WTC11 (cell line): ENCODE measurements around the gene LMLN. TPM values are rescaled to one million over a fixed set of nuclear protein-coding genes. Genes with fewer than 3 reads are reported as not detected.
A peak's percentile ranks its signal among the peaks of the same experiment; 100 is the strongest.

ENCODE experiments used
- ATAC-seq: fragments of 200-7000 bp; cut with Tn5 transposase; 2 replicates; pipeline ENCODE4 v1.10.0; 2021; ENCODE audit warnings: mild to moderate bottlenecking, moderate library complexity
- CTCF ChIA-PET: fragments of 300-600 bp; sonication (Branson Sonifier 250); formaldehyde crosslinking; loops from one replicate; lab custom pipeline; 2021; ENCODE audit warnings: antibody characterized with exemption; lab: Charles Lee
- POLR2A ChIA-PET: fragments of 350-600 bp; sonication (Branson Sonifier 250); formaldehyde crosslinking; loops from one replicate; lab custom pipeline; 2021; ENCODE audit warnings: antibody characterized with exemption; lab: Charles Lee
- DNase-seq: peaks from one replicate; pipeline ENCODE4 v3.0.0; 2021; ENCODE audit warnings: low spot score
- H3K27ac Mint-ChIP-seq: 2 replicates; pipeline ENCODE4 v1.8.0; 2021; ENCODE audit warnings: mixed read lengths
- H3K27me3 Mint-ChIP-seq: 2 replicates; pipeline ENCODE4 v1.8.0; 2021; ENCODE audit warnings: low read depth, mild to moderate bottlenecking, moderate library complexity, mixed read lengths
- H3K36me3 Mint-ChIP-seq: 2 replicates; pipeline ENCODE4 v1.8.0; 2021; ENCODE audit warnings: mixed read lengths
- H3K4me1 Mint-ChIP-seq: 2 replicates; pipeline ENCODE4 v1.8.0; 2022; ENCODE audit warnings: mixed read lengths
- H3K4me3 Mint-ChIP-seq: 2 replicates; pipeline ENCODE4 v1.8.0; 2021; ENCODE audit warnings: mild to moderate bottlenecking, moderate library complexity, mixed read lengths
- H3K9me3 Mint-ChIP-seq: 2 replicates; pipeline ENCODE4 v1.8.0; 2021; ENCODE audit warnings: mixed read lengths
- ATF2 ChIP-seq: sonication (generic); formaldehyde crosslinking; IDR thresholded peaks from 2 replicates; pipeline ENCODE4 v1.8.1; 2022; ENCODE audit warnings: low read depth, missing genetic modification reagents, borderline replicate concordance
- CDX4 ChIP-seq: fragments of 250-450 bp; sonication (Bioruptor Pico); IDR thresholded peaks from 2 replicates; pipeline ENCODE4 v1.9.0; 2021; ENCODE audit warnings: moderate library complexity, mild to moderate bottlenecking, inconsistent platforms, borderline replicate concordance
- CREB1 ChIP-seq: sonication (generic); formaldehyde crosslinking; IDR thresholded peaks from 2 replicates; pipeline ENCODE4 v1.8.0; 2023; ENCODE audit warnings: mild to moderate bottlenecking, missing genetic modification reagents
- ETV6 ChIP-seq: sonication (generic); formaldehyde crosslinking; IDR thresholded peaks from 2 replicates; pipeline ENCODE4 v1.8.1; 2022; ENCODE audit warnings: mild to moderate bottlenecking, missing genetic modification reagents
- GRHL2 ChIP-seq: fragments of 250-450 bp; sonication (Bioruptor Pico); IDR thresholded peaks from 2 replicates; pipeline ENCODE4 v1.8.0; 2022; ENCODE audit warnings: mild to moderate bottlenecking, moderate library complexity; ENCODE audit not compliant: insufficient replicate concordance, severe bottlenecking
- JUN ChIP-seq: sonication (generic); formaldehyde crosslinking; IDR thresholded peaks from 2 replicates; pipeline ENCODE4 v1.8.0; 2023; ENCODE audit warnings: mild to moderate bottlenecking, missing genetic modification reagents
- MAX ChIP-seq: sonication (generic); formaldehyde crosslinking; IDR thresholded peaks from 2 replicates; pipeline ENCODE4 v1.8.0; 2022; ENCODE audit warnings: mild to moderate bottlenecking, missing genetic modification reagents
- NR3C1 ChIP-seq: sonication (generic); formaldehyde crosslinking; conservative IDR thresholded peaks from 2 replicates; pipeline ENCODE4 v1.8.1; 2023; ENCODE audit warnings: low read depth, mild to moderate bottlenecking, missing genetic modification reagents
- RELA ChIP-seq: sonication (generic); formaldehyde crosslinking; IDR thresholded peaks from 2 replicates; pipeline ENCODE4 v1.8.1; 2022; ENCODE audit warnings: missing genetic modification reagents, mild to moderate bottlenecking, borderline replicate concordance
- RORB ChIP-seq: fragments of 250-450 bp; sonication (Bioruptor Pico); IDR thresholded peaks from 2 replicates; pipeline ENCODE4 v1.9.0; 2021; ENCODE audit warnings: mild to moderate bottlenecking
- TCF7 ChIP-seq: sonication (generic); formaldehyde crosslinking; IDR thresholded peaks from 2 replicates; pipeline ENCODE4 v1.8.0; 2022; ENCODE audit warnings: mild to moderate bottlenecking, low read depth, missing genetic modification reagents, moderate library complexity
- ZBTB21 ChIP-seq: sonication (generic); formaldehyde crosslinking; IDR thresholded peaks from 2 replicates; pipeline ENCODE4 v1.8.1; 2023; ENCODE audit warnings: mild to moderate bottlenecking, missing genetic modification reagents, borderline replicate concordance
- ZNF512 ChIP-seq: sonication (generic); formaldehyde crosslinking; IDR thresholded peaks from 2 replicates; pipeline ENCODE4 v1.8.1; 2022; ENCODE audit warnings: missing genetic modification reagents, borderline replicate concordance
- ZNF671 ChIP-seq: fragments of 250-450 bp; sonication (Bioruptor Pico); IDR thresholded peaks from 2 replicates; pipeline ENCODE4 v1.8.0; 2021; ENCODE audit warnings: mild to moderate bottlenecking
- total RNA-seq: library from RNA; stranded (reverse); gene quantifications from 3 replicates; pipeline ENCODE4 v1.2.3, GENCODE V29; 2021
- TF ChIP-seq, protein P1 (sequence below): fragments of 250-450 bp; sonication (Bioruptor Pico); IDR thresholded peaks from 2 replicates; pipeline ENCODE4 v1.9.0; 2021; ENCODE audit warnings: mild to moderate bottlenecking
- TF ChIP-seq, protein P2 (sequence below): sonication (generic); formaldehyde crosslinking; IDR thresholded peaks from 2 replicates; pipeline ENCODE4 v1.8.1; 2023; ENCODE audit warnings: mild to moderate bottlenecking, missing genetic modification reagents
- TF ChIP-seq, protein P3 (sequence below): sonication (generic); formaldehyde crosslinking; IDR thresholded peaks from 2 replicates; pipeline ENCODE4 v1.8.1; 2023; ENCODE audit warnings: mild to moderate bottlenecking, missing genetic modification reagents, borderline replicate concordance

The LMLN gene
- total RNA-seq, 1 experiment from 2014 or later, result 5.2 TPM

GRCh38 chr3:197960694-197961581, 921 bp downstream of the LMLN start:
- H3K9me3 Mint-ChIP-seq, result peaks cover 4% of the 10 kb centered on the region
- peak overlapping the region; percentile 85; the same call in 1 of the 2 replicates for H3K27ac Mint-ChIP-seq
- ATAC-seq (no peak), DNase-seq (no peak)
- H3K4me3 Mint-ChIP-seq, result peak overlapping the region; percentile 79
- H3K36me3 Mint-ChIP-seq, result peaks cover 5% of the 10 kb centered on the region
- peaks cover 28% of the 10 kb centered on the region for H3K4me1 Mint-ChIP-seq
- H3K27me3 Mint-ChIP-seq, result peaks cover 14% of the 10 kb centered on the region
- CTCF ChIA-PET, result interaction anchor here (0.7 kb wide), 1 partner anchor 55 kb away, joined by 3 read pairs; no protein-coding TSS in a partner anchor
- POLR2A ChIA-PET, result no interaction called here
- TF ChIP-seq, protein P1, sequence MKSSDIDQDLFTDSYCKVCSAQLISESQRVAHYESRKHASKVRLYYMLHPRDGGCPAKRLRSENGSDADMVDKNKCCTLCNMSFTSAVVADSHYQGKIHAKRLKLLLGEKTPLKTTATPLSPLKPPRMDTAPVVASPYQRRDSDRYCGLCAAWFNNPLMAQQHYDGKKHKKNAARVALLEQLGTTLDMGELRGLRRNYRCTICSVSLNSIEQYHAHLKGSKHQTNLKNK (CRISPR knock-in tag), result no peak
- TF ChIP-seq ETV6 (CRISPR knock-in tag), result peak; percentile 3; the same call in 1 of the 2 replicates

- POLR2A ChIA-PET, result no interaction called here
- Mint-ChIP-seq H3K27me3 (peaks cover 14% of the 10 kb centered on the region), H3K4me1 (peaks cover 28% of the 10 kb centered on the region), H3K27ac (no peak overlapping the region), H3K36me3 (peaks cover 7% of the 10 kb centered on the region), H3K4me3 (no peak overlapping the region; the same call in 1 of the 2 replicates), H3K9me3 (peaks cover 10% of the 10 kb centered on the region)
- CTCF ChIA-PET, result interaction anchor here (0.7 to 1.3 kb wide), 2 partner anchors 56 to 119 kb away, joined by 3 read pairs; no protein-coding TSS in a partner anchor
- DNase-seq (no peak), ATAC-seq (no peak)
- no peak for TF ChIP-seq MAX (CRISPR knock-in tag)
- TF ChIP-seq RELA (CRISPR knock-in tag), result no peak
- TF ChIP-seq RORB, result no peak
- TF ChIP-seq ZBTB21 (CRISPR knock-in tag), result no peak
- no peak for TF ChIP-seq ATF2 (CRISPR knock-in tag)
- TF ChIP-seq ZNF671 (CRISPR knock-in tag), result no peak
- TF ChIP-seq CDX4 (CRISPR knock-in tag), result no peak
- no peak for TF ChIP-seq ZNF512
- TF ChIP-seq, protein P2, sequence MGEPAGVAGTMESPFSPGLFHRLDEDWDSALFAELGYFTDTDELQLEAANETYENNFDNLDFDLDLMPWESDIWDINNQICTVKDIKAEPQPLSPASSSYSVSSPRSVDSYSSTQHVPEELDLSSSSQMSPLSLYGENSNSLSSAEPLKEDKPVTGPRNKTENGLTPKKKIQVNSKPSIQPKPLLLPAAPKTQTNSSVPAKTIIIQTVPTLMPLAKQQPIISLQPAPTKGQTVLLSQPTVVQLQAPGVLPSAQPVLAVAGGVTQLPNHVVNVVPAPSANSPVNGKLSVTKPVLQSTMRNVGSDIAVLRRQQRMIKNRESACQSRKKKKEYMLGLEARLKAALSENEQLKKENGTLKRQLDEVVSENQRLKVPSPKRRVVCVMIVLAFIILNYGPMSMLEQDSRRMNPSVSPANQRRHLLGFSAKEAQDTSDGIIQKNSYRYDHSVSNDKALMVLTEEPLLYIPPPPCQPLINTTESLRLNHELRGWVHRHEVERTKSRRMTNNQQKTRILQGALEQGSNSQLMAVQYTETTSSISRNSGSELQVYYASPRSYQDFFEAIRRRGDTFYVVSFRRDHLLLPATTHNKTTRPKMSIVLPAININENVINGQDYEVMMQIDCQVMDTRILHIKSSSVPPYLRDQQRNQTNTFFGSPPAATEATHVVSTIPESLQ (CRISPR knock-in tag), result no peak
- TF ChIP-seq GRHL2 (CRISPR knock-in tag), result no peak
- no peak for TF ChIP-seq TCF7 (CRISPR knock-in tag)
- TF ChIP-seq JUN (CRISPR knock-in tag), result no peak
- TF ChIP-seq NR3C1, result no peak
- TF ChIP-seq CREB1 (CRISPR knock-in tag), result no peak
- TF ChIP-seq, protein P3, sequence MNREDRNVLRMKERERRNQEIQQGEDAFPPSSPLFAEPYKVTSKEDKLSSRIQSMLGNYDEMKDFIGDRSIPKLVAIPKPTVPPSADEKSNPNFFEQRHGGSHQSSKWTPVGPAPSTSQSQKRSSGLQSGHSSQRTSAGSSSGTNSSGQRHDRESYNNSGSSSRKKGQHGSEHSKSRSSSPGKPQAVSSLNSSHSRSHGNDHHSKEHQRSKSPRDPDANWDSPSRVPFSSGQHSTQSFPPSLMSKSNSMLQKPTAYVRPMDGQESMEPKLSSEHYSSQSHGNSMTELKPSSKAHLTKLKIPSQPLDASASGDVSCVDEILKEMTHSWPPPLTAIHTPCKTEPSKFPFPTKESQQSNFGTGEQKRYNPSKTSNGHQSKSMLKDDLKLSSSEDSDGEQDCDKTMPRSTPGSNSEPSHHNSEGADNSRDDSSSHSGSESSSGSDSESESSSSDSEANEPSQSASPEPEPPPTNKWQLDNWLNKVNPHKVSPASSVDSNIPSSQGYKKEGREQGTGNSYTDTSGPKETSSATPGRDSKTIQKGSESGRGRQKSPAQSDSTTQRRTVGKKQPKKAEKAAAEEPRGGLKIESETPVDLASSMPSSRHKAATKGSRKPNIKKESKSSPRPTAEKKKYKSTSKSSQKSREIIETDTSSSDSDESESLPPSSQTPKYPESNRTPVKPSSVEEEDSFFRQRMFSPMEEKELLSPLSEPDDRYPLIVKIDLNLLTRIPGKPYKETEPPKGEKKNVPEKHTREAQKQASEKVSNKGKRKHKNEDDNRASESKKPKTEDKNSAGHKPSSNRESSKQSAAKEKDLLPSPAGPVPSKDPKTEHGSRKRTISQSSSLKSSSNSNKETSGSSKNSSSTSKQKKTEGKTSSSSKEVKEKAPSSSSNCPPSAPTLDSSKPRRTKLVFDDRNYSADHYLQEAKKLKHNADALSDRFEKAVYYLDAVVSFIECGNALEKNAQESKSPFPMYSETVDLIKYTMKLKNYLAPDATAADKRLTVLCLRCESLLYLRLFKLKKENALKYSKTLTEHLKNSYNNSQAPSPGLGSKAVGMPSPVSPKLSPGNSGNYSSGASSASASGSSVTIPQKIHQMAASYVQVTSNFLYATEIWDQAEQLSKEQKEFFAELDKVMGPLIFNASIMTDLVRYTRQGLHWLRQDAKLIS, result no peak
Observed at GRCh38 chr3:197961582-197961945, 1.5 kb downstream of the LMLN start.
